OCI-LY7 (cell line): ENCODE data around the gene MRC1.

Source experiments
- CTCF ChIP-seq: fragments of 200-600 bp; sonication (generic); conservative IDR thresholded peaks from 2 replicates; pipeline ENCODE4 v1.5.1; 2014; ENCODE audit warnings: mild to moderate bottlenecking, antibody characterized with exemption, low read length, moderate library complexity, mixed read lengths
- EZH2phosphoT487 ChIP-seq: fragments of 200-600 bp; sonication (generic); IDR thresholded peaks from 2 replicates; pipeline ENCODE4 v1.6.1; 2018; ENCODE audit warnings: low read depth, borderline replicate concordance, mild to moderate bottlenecking, mixed run types, antibody characterized with exemption, low read length, moderate library complexity, mixed read lengths

DNA sequence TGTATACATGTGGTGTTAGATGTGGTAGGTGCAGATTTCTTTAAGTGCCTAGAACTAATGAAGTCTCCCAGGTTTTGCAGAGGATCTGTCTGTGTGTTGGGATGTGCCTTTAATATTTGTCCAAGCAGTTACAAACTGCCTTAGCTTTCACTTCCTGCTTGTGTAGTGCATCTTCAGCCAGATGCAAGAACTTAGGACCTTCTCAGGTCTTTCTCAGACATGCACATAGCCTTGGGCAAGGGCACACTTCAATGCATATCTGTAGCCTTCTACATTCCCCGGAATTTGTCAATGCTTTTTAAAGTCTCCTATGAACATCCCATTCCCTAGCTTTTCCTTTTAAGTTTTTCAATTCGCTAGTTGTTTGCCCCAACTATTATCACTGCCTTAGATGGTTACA is 95.4 kb downstream of the MRC1 start:
- TF ChIP-seq CTCF (no peak), EZH2phosphoT487 (no peak)
